OCI-M2 (cell line): ENCODE measurements around the gene GRK3.
"Not testable (repeated sequence)": the region's sequence is repeated elsewhere in the genome, so short reads cannot be mapped to it uniquely, and the experiment has no call there.

ENCODE experiments used
- DNase-seq: peaks from one replicate; lab custom pipeline; 2025; ENCODE audit not compliant: unreplicated experiment; lab: John Stamatoyannopoulos, UW

Gene GRK3

DNA sequence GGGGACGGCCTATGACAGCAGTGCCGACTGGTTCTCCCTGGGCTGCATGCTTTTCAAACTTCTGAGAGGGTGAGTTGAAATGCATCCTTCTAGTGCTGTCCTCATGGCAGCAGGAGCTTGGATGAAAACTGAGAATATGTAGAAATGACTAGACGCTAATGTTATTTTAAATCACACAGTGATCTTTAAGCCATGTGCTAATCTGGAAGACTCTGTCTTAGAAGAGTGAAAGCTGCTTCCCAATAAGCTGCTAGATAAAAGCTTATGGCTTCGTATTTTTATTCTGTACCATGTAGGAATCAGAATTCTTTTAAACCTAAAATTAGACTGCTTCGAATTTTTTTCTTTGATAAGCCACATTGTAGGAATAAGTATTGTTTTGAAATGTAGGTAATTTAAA is 130.7 kb downstream of the GRK3 start:
- no peak for DNase-seq

DNA sequence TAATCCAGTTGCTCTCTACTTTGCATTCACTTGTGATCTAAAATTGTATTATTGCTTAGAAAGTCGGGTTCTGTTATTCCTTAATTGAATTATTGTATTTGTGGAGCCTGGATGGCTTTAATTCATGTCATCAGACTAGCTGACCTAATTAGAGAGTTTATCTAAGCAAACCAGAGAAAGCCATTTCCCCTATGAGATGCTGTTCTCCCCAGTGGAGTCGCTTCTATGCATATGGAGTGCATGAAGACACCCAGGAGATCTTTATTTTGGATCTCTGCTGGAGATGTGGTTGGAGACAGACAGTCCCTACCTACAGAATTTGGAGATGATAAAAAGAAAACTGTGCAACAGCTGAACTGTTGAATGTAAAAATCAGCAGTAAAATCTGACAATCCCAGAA is 132.3 kb downstream of the GRK3 start:
- no peak for DNase-seq

DNA sequence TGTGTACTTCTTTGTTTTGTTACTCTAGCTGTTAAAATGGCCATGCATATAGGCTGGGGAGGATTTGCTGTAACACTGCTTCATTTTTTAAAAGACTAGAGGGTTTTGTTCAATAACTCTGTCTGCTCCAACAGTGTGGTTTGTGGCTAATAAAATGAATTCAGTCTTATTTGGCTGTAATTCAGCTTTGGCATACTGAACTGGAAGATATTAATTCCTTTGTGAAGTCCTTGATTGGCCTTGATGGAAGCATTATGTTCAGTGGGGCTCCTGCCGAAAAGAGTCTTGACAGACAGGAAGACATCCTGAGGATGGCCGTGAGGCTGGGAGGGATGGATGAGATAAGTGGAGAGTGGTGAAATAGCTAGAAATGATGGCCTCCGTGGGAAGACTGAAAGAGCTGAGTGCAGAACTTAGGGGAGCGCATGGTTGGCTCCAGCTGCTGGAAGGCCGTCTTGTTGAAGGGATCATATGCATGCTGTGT is 132.7 kb downstream of the GRK3 start:
- DNase-seq, result no peak

DNA sequence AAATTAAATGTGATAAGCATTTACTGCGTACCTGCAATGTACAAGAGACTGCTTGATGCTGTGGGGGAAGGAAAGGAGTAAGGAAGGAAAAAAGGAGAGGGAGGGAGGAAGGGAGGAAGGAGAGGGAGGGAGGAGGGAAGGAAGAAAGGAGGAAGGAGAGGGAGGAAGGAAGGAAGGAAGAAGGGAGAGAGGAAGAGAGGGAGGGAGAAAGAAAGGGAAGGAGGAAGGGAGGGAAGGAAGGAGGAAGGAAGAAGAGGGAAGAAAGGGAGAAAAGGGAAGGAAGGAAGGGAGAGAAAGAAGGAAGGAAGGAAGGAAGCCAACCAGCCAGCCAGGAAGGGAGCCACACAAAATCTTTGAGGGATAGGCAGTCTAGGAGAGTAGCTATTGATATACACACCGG is 133.5 kb downstream of the GRK3 start:
- no peak for DNase-seq

DNA sequence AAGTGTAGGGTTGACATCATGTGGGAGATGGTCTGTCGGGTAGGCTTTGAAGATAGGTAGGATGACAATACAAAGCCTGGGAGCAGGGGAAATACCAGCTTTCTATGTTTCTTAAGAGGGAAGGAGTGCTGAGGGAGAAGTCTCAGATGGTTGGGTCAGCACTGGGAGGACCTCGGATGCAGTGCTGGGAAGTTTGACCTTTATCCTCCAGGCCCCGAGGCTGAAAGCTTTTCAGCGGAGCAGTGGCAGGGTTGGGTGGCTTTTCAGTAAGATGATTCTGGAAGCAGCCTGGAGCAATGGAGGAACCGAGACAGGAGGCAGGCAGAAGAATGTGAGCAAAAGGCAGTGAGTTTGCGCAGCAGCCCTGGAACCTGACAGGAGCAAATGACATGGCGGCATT is 134.0 kb downstream of the GRK3 start:
- no peak for DNase-seq

DNA sequence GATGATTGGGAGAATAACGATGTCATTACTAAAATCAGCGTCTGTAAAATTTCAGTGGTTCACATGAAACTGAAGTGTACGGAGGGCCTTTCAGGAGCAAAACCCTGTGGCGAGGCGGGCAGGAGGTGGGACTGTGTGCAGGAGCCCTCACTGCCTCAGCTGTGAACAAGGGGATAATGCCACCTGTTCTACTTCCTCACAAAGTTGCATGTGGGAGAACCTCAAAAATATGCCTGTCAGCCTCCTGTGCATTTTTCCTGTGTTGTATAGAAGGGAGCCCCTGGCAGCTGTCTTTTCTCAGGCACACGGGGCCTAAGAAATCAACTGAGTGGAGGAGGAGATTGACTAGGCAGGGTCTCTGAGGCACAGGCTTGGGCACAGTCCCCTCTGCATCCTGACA is 134.5 kb downstream of the GRK3 start:
- DNase-seq, result no peak

DNA sequence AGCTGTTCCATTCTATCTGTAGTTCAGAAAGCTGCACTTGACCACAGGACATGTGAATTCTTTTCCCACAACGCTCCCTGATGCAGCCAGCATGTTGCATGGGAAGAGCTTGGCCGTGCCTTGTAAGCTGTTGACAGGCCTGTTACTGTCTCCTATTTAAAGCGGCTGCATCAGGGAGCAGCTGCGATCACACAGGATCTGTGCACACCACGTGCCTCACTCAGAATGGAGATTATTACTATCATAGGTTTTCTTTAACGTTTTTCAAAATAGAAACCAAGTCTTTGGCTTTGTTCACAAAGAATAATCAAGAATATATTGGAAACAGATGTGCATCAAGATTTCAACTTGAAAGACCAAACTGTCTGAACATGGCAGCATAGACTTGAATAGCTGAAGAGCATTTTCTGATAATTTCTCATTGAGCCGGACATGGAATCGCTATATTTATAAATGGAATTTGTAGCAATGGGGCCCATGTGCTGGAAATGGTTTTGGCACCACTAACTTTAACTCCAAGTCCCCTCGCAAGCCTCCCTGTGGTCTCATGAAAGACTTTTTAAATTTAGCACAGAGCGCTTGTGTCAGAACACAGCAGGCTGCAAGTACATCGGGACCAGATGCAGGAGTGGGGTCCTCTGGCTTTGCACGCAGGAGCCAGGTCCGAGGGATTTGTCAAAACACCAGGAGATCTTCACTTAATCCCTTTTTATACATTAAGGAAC is 136.7 kb downstream of the GRK3 start:
- DNase-seq, result no peak

DNA sequence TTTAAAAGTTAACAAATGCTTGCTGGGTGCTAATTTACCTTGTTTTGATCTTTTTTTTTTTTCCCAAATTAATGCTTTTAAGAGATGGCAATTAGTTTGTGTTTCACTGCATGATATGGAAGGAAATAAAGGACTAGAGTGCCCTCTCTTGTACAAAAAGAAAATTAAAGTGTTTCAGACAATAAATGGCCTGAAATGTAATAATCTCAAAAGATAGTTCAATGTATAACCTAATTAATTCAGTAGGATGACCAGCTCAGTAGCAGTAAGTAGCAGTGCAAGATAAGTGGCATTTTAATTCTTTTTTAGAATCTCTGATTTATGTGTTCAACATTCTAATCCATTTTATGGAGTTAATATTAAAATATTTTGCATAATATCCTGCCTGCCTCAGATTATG is 137.6 kb downstream of the GRK3 start:
- DNase-seq, result no peak

DNA sequence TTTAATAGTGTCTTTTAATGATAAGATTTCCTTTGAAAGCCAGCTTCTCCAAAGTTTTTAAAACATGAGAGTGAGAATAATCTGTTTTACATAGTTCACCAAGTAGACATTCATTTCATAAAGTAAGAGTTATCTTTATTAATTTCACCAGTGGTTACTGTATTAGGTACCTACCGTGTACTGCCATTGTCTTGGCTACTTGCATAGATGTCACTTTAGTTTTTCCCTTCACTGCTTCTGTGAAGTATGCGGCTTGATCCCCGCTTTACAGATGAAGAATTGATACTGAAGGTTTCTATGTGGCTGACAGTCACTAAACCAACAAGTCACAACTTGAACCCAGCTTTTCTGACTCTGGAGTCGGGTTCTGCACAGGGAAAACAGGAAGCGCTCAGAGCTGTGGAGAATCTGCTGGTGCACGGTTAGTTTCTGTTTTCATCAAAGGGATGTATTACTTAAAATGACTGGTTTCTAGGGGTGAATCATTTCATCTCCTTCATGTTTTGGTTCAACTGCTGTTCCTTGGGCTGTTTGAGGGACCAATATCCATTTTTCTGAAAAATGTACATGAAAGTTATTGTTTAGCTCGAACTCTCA is 138.2 kb downstream of the GRK3 start:
- no peak for DNase-seq

DNA sequence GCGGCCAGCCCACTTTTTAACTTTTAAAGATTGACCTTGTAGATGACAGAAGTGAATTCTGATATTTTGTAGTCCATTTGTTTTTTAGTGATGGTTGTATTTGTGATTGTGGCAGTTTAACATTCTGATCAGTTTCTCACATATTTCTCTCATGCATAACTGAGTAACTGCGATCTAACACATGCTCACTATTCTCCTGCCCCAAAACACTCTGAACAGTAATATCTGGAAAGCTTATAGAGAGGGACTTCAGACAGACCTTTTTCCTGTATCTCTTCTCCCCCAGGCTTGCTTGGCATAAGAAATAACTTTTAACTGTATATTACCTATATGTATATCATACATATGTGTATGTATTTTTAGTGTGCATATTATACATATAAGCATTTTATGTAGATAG is 140.2 kb downstream of the GRK3 start:
- no peak for DNase-seq

DNA sequence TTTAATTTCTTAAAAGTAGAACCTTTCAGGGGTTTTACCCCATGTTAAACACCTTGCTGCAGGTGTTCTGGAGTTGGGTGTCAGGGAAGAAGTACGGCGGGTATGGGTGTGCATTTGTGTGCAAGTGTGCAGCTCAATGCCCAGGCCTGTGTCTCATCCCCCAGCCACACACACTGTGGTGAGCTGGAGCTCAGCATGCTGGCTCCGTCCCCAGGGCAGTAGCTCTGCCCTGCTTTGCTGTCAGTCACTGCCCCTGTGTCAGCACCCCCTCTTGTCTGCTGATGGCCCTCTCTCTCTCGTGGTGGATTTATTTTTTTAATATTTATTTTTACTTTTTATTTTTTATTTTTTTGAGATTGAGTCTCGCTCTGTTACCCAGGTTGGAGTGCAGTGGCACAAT is 141.7 kb downstream of the GRK3 start:
- DNase-seq, result no peak

DNA sequence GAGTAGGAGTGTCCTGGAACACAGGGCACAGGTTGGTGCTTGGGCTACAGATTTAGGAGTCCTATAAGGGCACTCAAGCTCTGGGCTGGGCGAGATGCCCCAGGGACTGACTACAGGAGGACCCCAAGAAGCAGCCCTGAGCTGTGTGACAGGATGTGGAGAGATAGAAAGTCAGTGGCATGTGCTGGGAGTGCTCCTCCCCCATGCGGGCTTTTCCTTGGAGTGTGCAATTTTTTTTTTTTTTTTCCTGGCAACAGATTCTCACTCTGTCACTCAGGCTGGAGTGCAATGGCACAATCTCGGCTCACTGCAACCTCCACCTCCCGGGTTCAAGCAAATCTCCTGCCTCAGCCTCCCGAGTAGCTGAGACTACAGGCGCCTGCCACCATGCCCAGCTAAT is 144.0 kb downstream of the GRK3 start:
- DNase-seq, result not testable (repeated sequence)

DNA sequence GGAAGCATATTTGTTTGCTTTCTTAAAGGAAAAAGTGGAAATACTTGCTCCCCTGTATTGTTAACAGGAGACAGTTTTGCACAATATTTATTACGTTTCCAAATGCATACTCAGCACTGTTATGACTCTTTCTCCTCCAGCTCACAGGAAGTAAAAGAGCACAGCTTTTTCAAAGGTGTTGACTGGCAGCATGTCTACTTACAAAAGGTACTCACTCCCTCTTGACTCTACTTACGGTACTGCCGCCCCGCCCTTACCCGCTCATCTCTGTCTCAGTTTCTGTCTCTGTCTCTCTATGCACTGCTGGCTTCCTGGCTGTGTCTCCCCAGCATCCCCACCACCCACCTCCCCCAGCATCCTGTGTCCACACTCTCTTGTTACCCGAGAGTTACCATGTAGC is 145.3 kb downstream of the GRK3 start:
- no peak for DNase-seq

DNA sequence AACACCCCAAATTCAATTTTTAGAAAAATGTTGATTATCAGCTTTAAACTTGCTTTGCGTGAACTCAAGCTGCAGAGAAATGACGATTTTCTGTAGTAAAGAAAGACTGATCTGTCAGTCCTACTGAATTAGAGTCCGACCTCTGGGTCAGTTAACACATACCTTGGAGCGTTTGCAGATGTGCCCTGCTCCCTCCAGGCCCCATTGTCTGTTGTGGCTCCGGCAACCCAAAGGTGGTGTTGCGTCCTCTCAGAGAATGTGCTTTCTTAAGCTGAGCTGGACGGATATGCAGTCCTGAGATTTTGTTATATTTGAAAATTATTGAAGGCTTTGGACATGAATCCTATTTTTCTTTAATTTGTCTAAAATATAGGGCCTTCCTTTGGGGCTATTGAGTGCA is 146.0 kb downstream of the GRK3 start:
- no peak for DNase-seq

DNA sequence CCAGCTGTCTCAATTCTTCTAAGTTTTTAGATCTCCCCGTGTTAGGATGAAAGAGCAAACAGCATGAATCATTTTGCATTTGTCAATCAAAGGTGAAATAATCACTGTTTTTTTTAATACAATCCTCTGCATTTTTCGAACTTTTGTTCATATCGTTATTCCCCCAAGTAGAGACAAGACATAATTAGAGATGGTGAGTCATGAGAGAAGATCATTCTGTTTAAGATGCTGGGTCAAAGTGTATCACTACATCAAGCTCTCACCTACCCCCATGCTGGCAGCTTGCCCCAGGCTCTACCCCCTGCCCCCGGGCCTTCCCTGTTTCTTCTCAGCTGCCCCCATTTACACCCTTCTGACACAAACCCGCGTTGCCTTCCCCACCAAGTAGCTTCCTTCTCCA is 147.0 kb downstream of the GRK3 start:
- no peak for DNase-seq

DNA sequence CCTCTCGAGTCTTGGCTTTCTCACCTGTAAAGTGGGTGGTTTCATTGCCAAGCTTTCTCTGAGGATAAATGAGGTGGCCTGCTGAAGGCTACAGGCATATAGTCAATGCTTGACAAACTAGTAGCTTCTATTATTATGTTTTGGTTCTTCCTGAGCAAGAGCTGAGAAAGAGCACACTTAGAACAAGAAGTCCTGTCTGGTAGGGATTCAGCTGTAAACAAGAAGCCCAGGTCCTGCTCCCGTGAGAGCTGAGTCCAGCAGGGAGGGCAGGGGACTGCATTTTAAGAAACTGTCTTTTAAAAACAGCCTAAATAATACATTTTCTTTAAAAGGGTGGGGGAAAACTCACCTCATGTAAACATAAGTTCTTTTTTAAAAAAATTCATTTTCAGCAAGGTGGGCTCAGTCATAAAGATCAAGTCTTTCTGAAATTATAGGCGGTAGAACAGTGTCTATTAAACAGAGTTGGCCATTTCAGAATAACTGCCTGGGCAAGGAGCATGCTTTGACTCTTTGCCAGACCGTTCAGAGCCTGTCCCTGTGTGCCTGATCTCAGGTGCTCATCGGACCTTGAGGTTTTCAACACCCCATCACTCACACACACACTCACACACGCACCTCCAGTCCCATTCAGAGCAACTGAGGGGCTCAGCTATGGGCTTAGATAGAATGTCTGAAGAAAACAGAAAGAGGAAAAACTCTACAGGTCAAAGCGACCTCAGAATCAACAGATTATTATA is 148.4 kb downstream of the GRK3 start:
- no peak for DNase-seq

DNA sequence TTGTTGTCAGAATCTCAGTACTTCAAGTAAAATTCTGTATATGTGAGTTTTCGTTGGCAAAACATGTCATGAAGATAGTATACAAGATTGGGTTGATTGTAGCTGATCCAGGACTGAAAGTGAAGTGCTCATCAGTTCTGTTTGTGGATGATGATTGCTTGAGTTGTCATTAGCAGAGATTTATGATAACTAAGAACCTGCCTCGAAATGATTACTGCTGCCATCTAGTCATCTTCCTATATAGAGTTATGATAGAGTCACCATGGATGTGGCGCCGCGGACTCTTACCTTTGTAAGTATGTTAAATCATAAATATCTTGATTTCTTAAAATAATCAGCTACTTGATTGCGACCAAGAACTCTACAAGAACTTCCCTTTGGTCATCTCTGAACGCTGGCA is 149.6 kb downstream of the GRK3 start:
- no peak for DNase-seq

DNA sequence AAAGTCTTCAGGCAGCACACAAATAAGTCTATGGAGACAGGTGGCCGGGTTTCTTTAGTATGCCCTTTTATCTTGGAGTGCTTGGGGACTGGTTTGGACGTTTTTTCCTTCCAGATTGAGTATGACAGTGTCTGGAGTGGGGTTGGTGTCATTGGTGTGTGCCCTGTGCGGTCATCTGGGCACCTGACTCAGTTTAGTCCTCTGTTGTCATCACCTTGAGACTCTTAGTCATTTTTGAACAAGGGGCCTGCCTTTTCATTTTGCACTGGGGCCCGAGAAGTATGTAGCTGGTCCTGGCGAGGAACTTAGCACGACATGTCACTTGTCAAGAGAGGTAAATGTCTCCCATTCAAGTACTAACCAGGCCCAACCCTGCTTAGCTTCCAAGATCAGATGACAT is 150.3 kb downstream of the GRK3 start:
- DNase-seq, result no peak

DNA sequence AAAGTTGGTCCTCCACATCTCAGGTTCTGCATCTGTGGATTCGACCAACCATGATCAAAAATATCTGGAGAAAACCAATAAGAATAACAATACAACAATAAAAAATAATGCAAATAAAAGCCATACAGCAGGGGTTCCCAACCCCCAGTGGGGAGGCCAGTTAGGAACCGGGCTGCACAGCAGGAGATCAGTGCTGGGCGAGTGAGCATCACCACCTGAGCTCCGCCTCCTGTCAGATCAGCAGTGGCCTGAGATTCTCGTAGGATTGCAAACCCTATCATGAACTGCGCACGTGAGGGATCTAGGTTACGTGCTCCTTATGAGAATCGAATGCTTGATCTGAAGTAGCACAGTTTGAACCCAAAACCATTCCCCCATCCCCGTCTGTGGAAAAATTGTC is 152.2 kb downstream of the GRK3 start:
- no peak for DNase-seq

DNA sequence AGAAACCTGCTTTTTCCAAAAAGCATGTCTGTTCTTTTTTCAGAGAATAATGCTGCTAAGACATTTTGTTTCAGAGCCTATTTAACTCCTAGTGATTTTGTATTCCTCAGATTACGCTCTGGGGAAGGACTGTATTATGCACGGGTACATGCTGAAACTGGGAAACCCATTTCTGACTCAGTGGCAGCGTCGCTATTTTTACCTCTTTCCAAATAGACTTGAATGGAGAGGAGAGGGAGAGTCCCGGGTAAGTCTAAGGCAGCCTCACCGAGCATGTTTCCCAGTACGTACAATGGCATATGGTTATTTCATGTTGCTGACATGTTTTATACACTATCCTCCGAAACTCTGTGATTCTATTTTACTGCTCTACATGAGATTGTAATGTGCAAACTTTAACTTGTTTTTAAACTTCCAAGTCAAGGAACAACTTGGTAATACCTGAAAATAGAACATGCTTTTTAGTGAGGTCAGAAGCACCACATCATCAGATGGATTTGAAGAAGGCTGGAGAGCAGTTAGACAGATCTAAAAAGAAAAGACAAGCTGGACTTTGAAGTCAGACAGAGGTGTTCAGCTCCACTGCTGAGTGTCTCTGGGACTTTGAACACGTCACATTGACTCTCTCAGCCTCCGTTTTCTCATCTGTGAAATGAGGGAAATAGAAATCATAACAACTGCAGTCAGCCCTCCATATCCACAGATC is 153.8 kb downstream of the GRK3 start:
- no peak for DNase-seq

DNA sequence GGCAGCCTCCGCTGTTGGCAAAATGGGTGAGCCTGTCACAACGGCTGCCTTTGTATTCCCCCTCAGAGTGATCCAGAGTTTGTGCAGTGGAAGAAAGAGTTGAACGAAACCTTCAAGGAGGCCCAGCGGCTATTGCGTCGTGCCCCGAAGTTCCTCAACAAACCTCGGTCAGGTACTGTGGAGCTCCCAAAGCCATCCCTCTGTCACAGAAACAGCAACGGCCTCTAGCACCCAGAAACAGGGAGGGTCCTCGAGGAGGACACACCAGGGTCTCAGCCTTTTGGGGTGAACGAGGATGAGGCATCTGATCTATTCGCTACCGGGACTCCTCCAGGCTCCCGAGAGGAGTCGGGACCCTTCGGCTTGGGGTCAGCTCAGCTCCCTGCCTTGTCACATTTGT is 157.7 kb downstream of the GRK3 start:
- DNase-seq, result no peak

DNA sequence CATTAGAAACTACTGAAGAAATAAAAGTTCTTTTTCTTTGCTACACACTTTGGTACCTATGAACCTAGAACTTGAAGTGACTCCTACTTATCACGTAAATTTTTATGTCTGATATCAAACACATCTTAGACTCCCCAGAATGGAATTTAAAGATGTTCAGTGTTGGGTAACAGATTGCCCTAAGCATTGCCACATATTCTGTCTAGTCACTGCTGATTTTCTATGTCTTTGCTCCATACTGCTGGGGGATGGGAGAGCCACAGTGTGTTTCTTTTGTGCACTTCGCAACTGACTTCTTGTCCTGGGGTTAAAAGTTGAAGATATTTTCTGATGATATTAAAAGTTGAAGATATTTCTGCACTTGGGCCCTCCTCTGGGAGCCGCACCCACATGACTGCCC is 158.2 kb downstream of the GRK3 start:
- no peak for DNase-seq
